Caco-2 (cell line): ENCODE measurements around the gene SLC35G3. TPM values are rescaled to one million over a fixed set of nuclear protein-coding genes. Genes with fewer than 3 reads are reported as not detected.
A peak's percentile ranks its signal among the peaks of the same experiment; 100 is the strongest.
"Not testable (repeated sequence)": the region's sequence is repeated elsewhere in the genome, so short reads cannot be mapped to it uniquely, and the experiment has no call there.

Source experiments
- Bru-seq: library from RNA; stranded (reverse); fragments of 400-500 nt; gene quantifications from one replicate; lab custom pipeline; 2021; lab: Mats Ljungman, UMichigan
- BruChase-seq, 2 experiments: library from RNA; stranded (reverse); fragments of 400-500 nt; gene quantifications; one replicate each; lab custom pipeline; 2021; lab: Mats Ljungman, UMichigan
- BruUV-seq: library from RNA; stranded (reverse); fragments of 400-500 nt; replicated peaks from 2 replicates; lab custom pipeline; 2021; lab: Mats Ljungman, UMichigan
- CTCF ChIA-PET: fragments of 300-600 bp; sonication (Branson Sonifier 250); formaldehyde crosslinking; loops from one replicate; lab custom pipeline; 2022; ENCODE audit warnings: antibody characterized with exemption; lab: Charles Lee
- POLR2A ChIA-PET: fragments of 300-600 bp; sonication (Branson Sonifier 250); formaldehyde crosslinking; loops from one replicate; lab custom pipeline; 2022; ENCODE audit warnings: antibody characterized with exemption; lab: Charles Lee
- DNase-seq, 2 experiments: peaks; one replicate each; pipeline versions ENCODE4 v3.0.0 to v3.0.0-alpha.2; 2020 to 2022
- H3K27me3 ChIP-seq: replicated peaks from 2 replicates; pipeline ENCODE4 v1.6.0; 2011; ENCODE audit warnings: low read length; ENCODE audit not compliant: control insufficient read depth, insufficient read depth
- H3K36me3 ChIP-seq: 2 replicates; pipeline ENCODE4 v1.5.1; 2011; ENCODE audit warnings: low read length; ENCODE audit not compliant: control insufficient read depth, insufficient read depth
- H3K4me1 ChIP-seq: fragments of 250-450 bp; sonication (Bioruptor Pico); 2 replicates; pipeline ENCODE4 v1.5.1; 2020; ENCODE audit warnings: mild to moderate bottlenecking
- H3K4me3 ChIP-seq: 2 replicates; pipeline ENCODE4 v1.5.1; 2011; ENCODE audit warnings: low read depth, mild to moderate bottlenecking, control low read depth, low read length
- H3K9me3 ChIP-seq: fragments of 250-450 bp; sonication (Bioruptor Pico); 2 replicates; pipeline ENCODE4 v1.5.1; 2020; ENCODE audit warnings: mild to moderate bottlenecking, moderate library complexity
- H3K27ac Mint-ChIP-seq: one replicate; pipeline ENCODE4 v1.8.0; 2022; ENCODE audit warnings: mixed read lengths; ENCODE audit not compliant: unreplicated experiment
- H3K27me3 Mint-ChIP-seq: one replicate; pipeline ENCODE4 v1.8.0; 2022; ENCODE audit warnings: mixed read lengths; ENCODE audit not compliant: insufficient read depth, unreplicated experiment
- H3K36me3 Mint-ChIP-seq: one replicate; pipeline ENCODE4 v1.8.0; 2022; ENCODE audit warnings: mild to moderate bottlenecking, mixed read lengths; ENCODE audit not compliant: insufficient read depth, unreplicated experiment
- H3K4me1 Mint-ChIP-seq: one replicate; pipeline ENCODE4 v1.8.0; 2022; ENCODE audit warnings: low read depth, mixed read lengths; ENCODE audit not compliant: unreplicated experiment
- H3K4me3 Mint-ChIP-seq: one replicate; pipeline ENCODE4 v1.8.0; 2022; ENCODE audit warnings: mild to moderate bottlenecking, moderate library complexity, mixed read lengths; ENCODE audit not compliant: unreplicated experiment
- H3K9me3 Mint-ChIP-seq: one replicate; pipeline ENCODE4 v1.8.0; 2022; ENCODE audit warnings: mixed read lengths; ENCODE audit not compliant: unreplicated experiment
- CTCF ChIP-seq, 2 experiments: fragments of 200-600 bp in 1 of 2; IDR thresholded peaks; 1 replicate in 1 of 2; 2 replicates in 1 of 2; pipeline versions ENCODE4 v1.5.1 to v1.8.0; 2011 to 2022; ENCODE audit warnings: antibody characterized with exemption in 1 of 2, control low read depth in 1 of 2, inconsistent platforms in 1 of 2, low read depth in 1 of 2, low read length in 1 of 2, mild to moderate bottlenecking in 1 of 2, moderate library complexity in 1 of 2; ENCODE audit not compliant: insufficient read depth in 1 of 2, severe bottlenecking in 1 of 2, unreplicated experiment in 1 of 2
- intact Hi-C: fragments of 100-400 bp; cut with micrococcal nuclease; formaldehyde crosslinking; loops from one replicate; pipeline ENCODE4 v1.10.0; 2022; ENCODE audit not compliant: unreplicated experiment
- long read RNA-seq: library from polyadenylated mRNA; stranded (forward); transcript quantifications from one replicate; pipeline ENCODE4 v2.0.0, GENCODE V29; 2022
- total RNA-seq: library from RNA; stranded (reverse); gene quantifications from 2 replicates; pipeline ENCODE4 v1.2.3, GENCODE V29; 2022

SLC35G3 gene
- not detected in 2 replicates for total RNA-seq
- not detected for Bru-seq, nascent RNA
- not detected for BruChase-seq, experiment 1, labeled RNA remaining after a 2-hour chase
- not detected for BruChase-seq, experiment 2, labeled RNA remaining after a 6-hour chase
- long read RNA-seq = 0 reads

GRCh38 chr17:35194001-35194400 lies at the start of gene SLC35G3:
Gene SLC35G3 (minus strand): TSS chr17:35194393. CDS start chr17:35194307, 86 bp downstream.
- DNase-seq, CTCF ChIA-PET, H3K9me3 ChIP-seq, H3K4me3 Mint-ChIP-seq, intact Hi-C loops, BruUV-seq, H3K4me1 ChIP-seq, H3K36me3 ChIP-seq, H3K4me1 Mint-ChIP-seq, POLR2A ChIA-PET, H3K27ac Mint-ChIP-seq, H3K27me3 ChIP-seq, H3K36me3 Mint-ChIP-seq, H3K4me3 ChIP-seq, H3K27me3 Mint-ChIP-seq: not testable (repeated sequence)
- H3K9me3 Mint-ChIP-seq = peaks cover 18% of the 10 kb centered on the region

- Mint-ChIP-seq H3K36me3 (peaks cover 7% of the 10 kb centered on the region), H3K27me3 (peaks cover 8% of the 10 kb centered on the region), H3K9me3 (no peaks in the 10 kb centered on the region), H3K27ac (peak overlapping the region; percentile 72), H3K4me1 (peaks cover 13% of the 10 kb centered on the region), H3K4me3 (peak overlapping the region; percentile 94)
- intact Hi-C loops = loop anchor here (5.0 kb wide), 1 partner anchor 294 kb away; the partner anchor contains the start of gene SLFN12L
- Histone ChIP-seq H3K4me3 (peak overlapping the region; percentile 54), H3K27me3 (no peaks in the 10 kb centered on the region), H3K36me3 (no peaks in the 10 kb centered on the region), H3K9me3 (no peaks in the 10 kb centered on the region), H3K4me1 (peaks cover 5% of the 10 kb centered on the region)
- DNase-seq = no peak
- no peak for TF ChIP-seq CTCF (IDR thresholded peaks at IDR 0.05; ENCODE audit: insufficient read depth in 1 of 2, low read depth in 1 of 2, low read length in 1 of 2, severe bottlenecking in 1 of 2, unreplicated experiment in 1 of 2)
- ChIA-PET CTCF (interaction anchor here (1.0 kb wide), 1 partner anchor 154 kb away, joined by 3 read pairs; no protein-coding TSS in a partner anchor), POLR2A (no interaction called here)
- BruUV-seq = no TSS peak
Observed at GRCh38 chr17:35243561-35244340, 49.6 kb upstream of the SLC35G3 start.

- peak; percentile 90 to 93 for DNase-seq
- H3K4me3 Mint-ChIP-seq = peak within 1 kb of the TSS; percentile 94
- no peaks in the 10 kb centered on the region for H3K9me3 Mint-ChIP-seq
- BruUV-seq = TSS peak; percentile 75
- intact Hi-C loops = loop anchor here (5.0 kb wide), 1 partner anchor 294 kb away; the partner anchor contains the start of gene SLFN12L
- Histone ChIP-seq H3K4me3 (peak within 1 kb of the TSS; percentile 54), H3K36me3 (no peaks in the 10 kb centered on the region), H3K9me3 (no peaks in the 10 kb centered on the region), H3K4me1 (peaks cover 5% of the 10 kb centered on the region), H3K27me3 (no peaks in the 10 kb centered on the region)
- peaks cover 7% of the 10 kb centered on the region for H3K36me3 Mint-ChIP-seq
- ChIA-PET POLR2A (no interaction called here), CTCF (interaction anchor here (1.0 kb wide), 1 partner anchor 153 kb away, joined by 3 read pairs; no protein-coding TSS in a partner anchor)
- H3K27ac Mint-ChIP-seq = peak within 1 kb of the TSS; percentile 72
- no peak for TF ChIP-seq CTCF (IDR thresholded peaks at IDR 0.05; ENCODE audit: insufficient read depth in 1 of 2, low read depth in 1 of 2, low read length in 1 of 2, severe bottlenecking in 1 of 2, unreplicated experiment in 1 of 2)
- peaks cover 13% of the 10 kb centered on the region for H3K4me1 Mint-ChIP-seq
- peaks cover 8% of the 10 kb centered on the region for H3K27me3 Mint-ChIP-seq
Observed at GRCh38 chr17:35242805-35243560, 48.8 kb upstream of the SLC35G3 start, which contains the start of gene SLFN5. Gene SLFN5 (plus strand): TSS chr17:35243072. CDS start chr17:35258691, 15,619 bp downstream.
